ENCODE data around the gene RBM43.
"Not testable (repeated sequence)": the region's sequence is repeated elsewhere in the genome, so short reads cannot be mapped to it uniquely, and the experiment has no call there.

Gene RBM43

DNA sequence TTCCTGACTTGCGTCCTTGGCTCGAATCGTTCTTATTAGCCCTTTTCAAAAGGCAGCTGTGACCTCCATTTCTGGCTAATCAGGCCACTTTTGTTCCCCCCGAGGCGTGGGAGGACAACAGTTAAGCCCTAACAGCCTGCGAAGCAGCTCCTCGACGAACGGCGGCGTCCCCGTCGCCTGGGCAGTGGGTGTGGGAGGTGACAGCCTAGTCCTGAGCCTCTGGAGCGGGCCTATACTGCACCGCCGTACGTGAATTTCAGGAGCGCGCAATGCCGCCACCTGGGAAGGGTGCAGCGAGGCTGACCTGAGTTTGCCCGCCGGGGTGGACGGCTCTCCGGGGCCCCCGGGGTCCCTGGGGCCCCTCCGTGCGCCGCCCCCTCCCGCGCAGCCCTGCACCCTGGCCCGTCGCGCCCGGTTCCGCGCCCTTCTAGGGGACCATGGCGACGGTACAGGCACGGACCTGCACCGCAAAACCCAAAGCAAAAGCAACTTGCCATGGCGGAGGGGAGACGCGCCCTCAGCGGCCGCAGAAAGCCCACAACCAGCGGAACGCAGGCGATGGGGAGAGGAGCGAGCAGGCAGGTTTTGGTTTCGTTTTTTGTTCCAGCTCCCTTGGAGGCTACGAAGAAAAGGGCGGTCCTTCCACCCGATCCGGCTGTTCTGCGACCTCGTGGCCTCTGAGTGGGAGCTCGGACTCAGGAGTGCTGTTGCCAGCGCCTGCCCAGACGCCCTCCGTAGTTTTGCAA is at the start of gene RBM43:
RBM43 (minus strand) TSS at position 633 of the 746 bp plus-strand sequence; CDS start at position 497, 136 bp downstream.
- no peak for TF ChIP-seq CTCF (IDR thresholded peaks at IDR 0.05; ENCODE audit: control extremely low read depth, extremely low read depth, low read depth, missing control alignments)
- DNase-seq (ENCODE audit: extremely low spot score) = peak; percentile 92
- ChIA-PET POLR2A (interaction anchor here (0.8 kb wide), 2 partner anchors 566 to 655 kb away, joined by 3 read pairs; partner anchors contain the start of gene ARL5A), CTCF (interaction anchor here (3.3 kb wide), 1 partner anchor 23 kb away, joined by 12 read pairs; no protein-coding TSS in a partner anchor)

DNA sequence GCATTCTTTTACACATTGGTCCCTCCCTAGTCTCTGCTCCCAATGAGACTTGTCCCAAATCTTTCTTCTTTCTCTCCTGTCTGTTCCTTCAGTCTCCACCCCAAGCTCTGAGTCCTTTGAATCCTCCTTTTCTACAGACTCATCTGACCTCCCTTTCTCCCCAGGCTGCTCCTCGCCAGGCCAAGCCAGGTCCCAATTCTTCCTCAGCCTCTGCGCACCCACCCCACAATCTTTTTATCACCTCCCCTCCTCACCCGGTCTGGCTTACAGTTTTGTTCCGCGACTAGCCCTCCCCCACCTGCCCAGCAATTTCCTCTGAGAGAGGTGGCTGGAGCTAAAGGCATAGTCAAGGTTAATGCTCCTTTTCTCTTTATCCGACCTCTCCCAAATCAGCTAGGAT is 48.6 kb upstream of the RBM43 start:
- POLR2A ChIA-PET; CTCF ChIA-PET; DNase-seq (ENCODE audit: extremely low spot score): not testable (repeated sequence)

DNA sequence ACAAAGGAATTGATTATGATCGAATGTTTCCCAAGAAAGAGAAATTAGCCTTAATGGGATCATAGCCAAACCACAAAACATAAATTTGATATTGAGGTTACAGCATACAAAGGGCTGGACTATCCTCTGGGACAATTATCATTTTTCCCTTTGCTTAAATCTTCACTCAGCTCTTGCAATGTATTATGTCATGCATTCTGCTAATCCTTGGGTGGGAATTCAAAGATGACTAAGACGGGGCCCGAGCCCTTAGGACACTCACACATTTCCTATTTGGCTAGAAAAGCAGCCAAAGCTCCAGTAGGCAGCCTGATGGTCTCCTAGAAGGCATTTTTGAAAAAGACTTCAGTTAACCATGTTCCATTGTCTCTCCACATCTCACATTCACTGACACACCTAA is 45.0 kb upstream of the RBM43 start:
- ChIA-PET CTCF (no interaction called here), POLR2A (no interaction called here)
- DNase-seq (ENCODE audit: extremely low spot score) = no peak
- TF ChIP-seq CTCF (IDR thresholded peaks at IDR 0.05; ENCODE audit: control extremely low read depth, extremely low read depth, low read depth, missing control alignments) = no peak

- ChIA-PET POLR2A (no interaction called here), CTCF (no interaction called here)
- DNase-seq (ENCODE audit: extremely low spot score) = no peak
- no peak for TF ChIP-seq CTCF (IDR thresholded peaks at IDR 0.05; ENCODE audit: control extremely low read depth, extremely low read depth, low read depth, missing control alignments)
Observed at GRCh38 chr2:151305129-151305691, 43.5 kb upstream of the RBM43 start.

- ChIA-PET POLR2A (no interaction called here), CTCF (no interaction called here)
- TF ChIP-seq CTCF (IDR thresholded peaks at IDR 0.05; ENCODE audit: control extremely low read depth, extremely low read depth, low read depth, missing control alignments) = no peak
- DNase-seq (ENCODE audit: extremely low spot score) = no peak
Observed at GRCh38 chr2:151302879-151303278, 41.2 kb upstream of the RBM43 start.

DNA sequence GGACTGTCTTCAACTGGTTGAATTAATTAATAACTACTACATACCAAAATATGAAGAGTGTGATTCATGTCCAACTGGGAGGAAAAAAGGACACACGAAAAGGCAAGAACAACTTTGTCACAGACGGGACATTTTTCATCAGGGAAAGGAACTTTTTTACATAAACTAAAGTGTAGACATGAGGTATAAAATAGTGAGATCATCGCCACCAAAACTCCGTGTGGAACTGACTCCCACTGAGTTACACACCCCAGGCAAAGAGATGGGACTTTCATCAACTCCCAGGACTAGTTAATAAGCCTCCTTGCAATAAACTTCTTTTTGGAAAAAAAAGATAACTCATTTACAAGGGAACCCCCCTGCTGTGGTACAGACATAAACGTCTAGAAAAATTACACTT is 40.7 kb upstream of the RBM43 start:
- DNase-seq (ENCODE audit: extremely low spot score) = no peak
- POLR2A ChIA-PET = no interaction called here
- CTCF ChIA-PET = no interaction called here
- no peak for TF ChIP-seq CTCF (IDR thresholded peaks at IDR 0.05; ENCODE audit: control extremely low read depth, extremely low read depth, low read depth, missing control alignments)

DNA sequence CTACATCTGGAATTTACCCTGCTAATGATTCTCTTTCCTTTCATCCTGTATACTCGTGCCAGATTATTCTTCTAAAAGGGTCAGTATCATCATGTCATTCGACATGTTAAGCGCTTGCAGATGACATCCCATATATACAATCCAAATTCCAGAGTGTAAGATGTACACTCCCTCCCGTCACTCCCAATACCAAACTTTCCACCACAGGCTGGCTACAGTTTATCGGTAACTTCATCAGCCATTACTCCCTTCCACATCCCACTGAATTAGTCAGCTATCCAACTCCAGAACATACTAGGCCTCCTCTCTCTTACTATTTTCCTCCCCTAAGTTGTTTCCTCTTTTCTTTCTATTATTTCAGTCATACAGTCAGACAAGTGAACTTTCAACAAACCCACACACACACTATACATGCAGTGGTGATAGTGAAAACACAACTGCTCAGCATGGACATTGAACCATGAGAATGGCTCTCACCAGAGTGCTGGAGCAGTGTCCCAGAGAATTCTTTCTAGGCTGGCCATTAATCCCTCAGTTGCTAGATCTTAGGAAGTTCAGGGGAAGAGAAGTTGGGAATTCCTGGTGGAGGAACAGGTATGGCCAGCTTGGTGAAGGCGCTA is 38.4 kb upstream of the RBM43 start:
- POLR2A ChIA-PET = no interaction called here
- CTCF ChIA-PET = interaction anchor here (1.6 kb wide), 1 partner anchor 61 kb away, joined by 4 read pairs; no protein-coding TSS in a partner anchor
- peak; percentile 25 for DNase-seq (ENCODE audit: extremely low spot score)
- no peak for TF ChIP-seq CTCF (IDR thresholded peaks at IDR 0.05; ENCODE audit: control extremely low read depth, extremely low read depth, low read depth, missing control alignments)

All from GM10248 (cell line).